Measurements from ENCODE around the gene MORN1.

MORN1 gene

DNA sequence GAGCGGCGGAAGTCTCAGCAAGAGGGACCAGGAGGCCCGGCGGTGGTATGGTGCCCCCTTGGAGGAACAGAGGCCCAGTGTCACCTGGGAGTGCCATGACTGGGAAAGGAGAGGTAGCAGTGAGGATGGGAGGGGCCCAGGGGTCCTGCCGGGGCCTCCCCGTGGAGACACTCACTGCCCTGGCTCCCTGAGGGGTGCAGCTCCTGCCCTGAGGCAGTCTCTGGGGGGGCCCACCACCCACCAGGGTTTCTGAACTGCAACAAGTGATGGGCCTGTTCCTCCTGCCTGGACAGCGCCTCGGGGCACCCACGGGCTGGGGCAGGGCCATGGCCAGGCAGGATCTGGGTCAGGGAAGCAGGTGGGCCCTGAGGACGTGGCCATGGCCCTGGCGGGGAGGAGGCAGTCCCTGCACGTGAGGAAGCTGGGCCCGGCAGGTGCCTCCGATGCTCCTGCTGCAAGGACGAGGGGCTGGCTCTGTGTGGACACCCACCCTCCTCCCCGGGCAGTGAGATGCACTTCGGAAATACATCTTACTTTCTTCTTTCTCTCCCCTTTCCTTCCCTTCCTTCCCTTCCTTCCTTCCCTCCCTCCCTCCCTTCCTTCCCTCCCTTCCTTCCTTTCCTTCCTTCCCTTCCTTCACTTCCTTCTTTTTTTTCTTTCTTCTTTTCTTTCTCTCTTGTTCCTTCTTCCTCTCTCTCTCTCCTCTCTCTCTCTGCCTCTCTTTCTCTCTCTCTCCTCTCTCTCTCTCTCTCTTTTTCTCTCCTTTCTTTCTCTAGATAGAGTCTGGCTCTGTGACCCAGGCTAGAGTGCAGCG is 66.6 kb downstream of the MORN1 start:
- peak overlapping the region; percentile 38 for H3K27ac Mint-ChIP-seq

GRCh38 chr1:2323451-2323974 is 67.8 kb downstream of the MORN1 start:
- no peak overlapping the region for H3K4me3 Mint-ChIP-seq
- no peak overlapping the region for H3K27ac Mint-ChIP-seq
- intact Hi-C loops (cut with micrococcal nuclease) = no loop called here
- no peaks in the 10 kb centered on the region for H3K36me3 Mint-ChIP-seq (ENCODE audit: low read depth)
- H3K4me1 Mint-ChIP-seq (ENCODE audit: low read depth) = no peaks in the 10 kb centered on the region
- H3K9me3 Mint-ChIP-seq = peaks cover 8% of the 10 kb centered on the region
- H3K27me3 Mint-ChIP-seq = peaks cover 52% of the 10 kb centered on the region

More for the DNA sequence above, 66.6 kb downstream of the MORN1 start:
- H3K9me3 Mint-ChIP-seq = peaks cover 8% of the 10 kb centered on the region
- no peak overlapping the region for H3K4me3 Mint-ChIP-seq
- no peaks in the 10 kb centered on the region for H3K36me3 Mint-ChIP-seq (ENCODE audit: low read depth)
- peaks cover 44% of the 10 kb centered on the region for H3K27me3 Mint-ChIP-seq
- no peaks in the 10 kb centered on the region for H3K4me1 Mint-ChIP-seq (ENCODE audit: low read depth)
- intact Hi-C loops (cut with micrococcal nuclease) = no loop called here

GRCh38 chr1:2322581-2323211 is 68.7 kb downstream of the MORN1 start:
- Mint-ChIP-seq H3K36me3 (ENCODE audit: low read depth) (no peaks in the 10 kb centered on the region), H3K9me3 (peaks cover 8% of the 10 kb centered on the region), H3K4me1 (ENCODE audit: low read depth) (no peaks in the 10 kb centered on the region), H3K27me3 (peaks cover 53% of the 10 kb centered on the region), H3K4me3 (no peak overlapping the region), H3K27ac (no peak overlapping the region)
- intact Hi-C loops (cut with micrococcal nuclease) = no loop called here

GRCh38 chr1:2322065-2322571 is 69.2 kb downstream of the MORN1 start:
- Mint-ChIP-seq H3K27me3 (peaks cover 50% of the 10 kb centered on the region), H3K9me3 (peaks cover 8% of the 10 kb centered on the region), H3K4me3 (no peak overlapping the region), H3K36me3 (ENCODE audit: low read depth) (no peaks in the 10 kb centered on the region), H3K4me1 (ENCODE audit: low read depth) (peaks cover 2% of the 10 kb centered on the region), H3K27ac (no peak overlapping the region)
- intact Hi-C loops (cut with micrococcal nuclease) = no loop called here

DNA sequence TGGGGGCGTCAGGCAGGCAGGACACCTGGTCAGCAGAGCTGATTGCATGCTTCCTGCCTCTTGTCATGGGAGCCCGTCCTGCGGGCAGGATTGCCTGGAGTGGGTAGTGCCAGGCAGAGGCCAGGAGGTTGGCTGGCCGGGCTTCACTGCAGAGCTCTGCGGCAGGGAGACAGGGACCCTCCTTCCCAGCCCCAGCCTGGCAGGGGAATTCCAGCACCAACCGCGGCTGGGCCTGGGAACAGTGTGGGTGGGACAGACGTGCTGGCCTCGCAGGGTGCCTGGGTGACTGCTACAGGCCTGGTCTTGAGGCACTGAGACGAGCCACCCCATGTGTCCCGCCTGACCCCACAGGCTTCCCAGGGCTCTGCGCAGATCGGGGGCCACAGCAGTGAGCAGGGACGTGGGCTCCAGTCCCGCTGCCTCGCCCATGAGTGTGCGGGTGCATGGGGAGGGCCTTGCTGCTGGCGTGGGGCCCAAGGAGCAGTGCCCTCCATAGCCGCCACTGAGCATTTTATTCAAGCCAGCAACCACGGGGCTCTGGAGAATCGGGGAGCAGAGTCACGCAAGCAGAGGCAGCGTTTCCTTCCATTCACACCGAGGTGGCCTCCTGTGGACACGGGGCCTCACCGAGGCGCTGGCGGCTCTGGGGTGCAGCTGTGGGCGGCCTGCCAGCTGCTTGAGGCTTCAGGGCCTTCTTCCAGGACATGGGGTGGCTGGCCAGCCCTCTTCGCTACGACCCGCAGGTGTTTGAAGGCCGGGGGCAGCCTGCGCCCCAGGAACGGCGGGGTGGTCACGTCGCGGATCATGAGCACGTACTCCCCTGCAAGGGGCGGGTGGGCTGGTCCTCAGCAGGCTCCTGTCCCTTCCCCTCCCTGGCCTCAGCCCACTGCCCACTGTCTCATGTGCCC is 70.3 kb downstream of the MORN1 start:
- no peak overlapping the region for H3K4me3 Mint-ChIP-seq
- H3K27me3 Mint-ChIP-seq = peaks cover 48% of the 10 kb centered on the region
- no peaks in the 10 kb centered on the region for H3K36me3 Mint-ChIP-seq (ENCODE audit: low read depth)
- H3K4me1 Mint-ChIP-seq (ENCODE audit: low read depth) = peaks cover 13% of the 10 kb centered on the region
- H3K27ac Mint-ChIP-seq = no peak overlapping the region
- intact Hi-C loops (cut with micrococcal nuclease) = no loop called here
- peaks cover 8% of the 10 kb centered on the region for H3K9me3 Mint-ChIP-seq

DNA sequence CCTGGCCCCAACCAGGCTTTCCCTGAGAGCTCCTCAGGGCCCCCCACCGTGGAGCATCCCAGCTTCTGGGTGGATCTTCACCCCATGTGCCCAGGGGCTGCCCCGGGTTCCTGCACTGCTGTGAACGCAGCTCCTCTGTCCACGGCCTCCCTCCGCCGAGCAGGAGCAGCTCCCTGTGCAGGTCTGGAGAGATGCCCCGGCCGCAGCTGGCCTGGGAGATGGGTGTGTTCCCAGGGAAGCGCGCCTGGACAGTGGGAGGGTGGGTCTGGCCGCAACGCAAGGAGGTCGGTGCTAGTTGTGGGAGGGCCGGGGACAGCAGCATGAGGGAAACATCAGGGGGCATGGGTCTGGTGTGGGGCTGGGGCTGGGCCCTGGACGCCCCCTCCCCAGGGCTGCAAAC is 71.3 kb downstream of the MORN1 start:
- peaks cover 21% of the 10 kb centered on the region for H3K4me1 Mint-ChIP-seq (ENCODE audit: low read depth)
- H3K27me3 Mint-ChIP-seq = peaks cover 47% of the 10 kb centered on the region
- no peaks in the 10 kb centered on the region for H3K36me3 Mint-ChIP-seq (ENCODE audit: low read depth)
- H3K4me3 Mint-ChIP-seq = no peak overlapping the region
- peaks cover 3% of the 10 kb centered on the region for H3K9me3 Mint-ChIP-seq
- peak overlapping the region; percentile 24 for H3K27ac Mint-ChIP-seq
- intact Hi-C loops (cut with micrococcal nuclease) = no loop called here

- Mint-ChIP-seq H3K36me3 (ENCODE audit: low read depth) (no peaks in the 10 kb centered on the region), H3K4me3 (no peak overlapping the region), H3K27me3 (peaks cover 47% of the 10 kb centered on the region), H3K9me3 (no peaks in the 10 kb centered on the region), H3K27ac (no peak overlapping the region), H3K4me1 (ENCODE audit: low read depth) (peaks cover 21% of the 10 kb centered on the region)
- intact Hi-C loops (cut with micrococcal nuclease) = no loop called here
These were observed 72.1 kb downstream of the MORN1 start for GRCh38 chr1:2319291-2319690.

- no peaks in the 10 kb centered on the region for H3K9me3 Mint-ChIP-seq
- no peaks in the 10 kb centered on the region for H3K36me3 Mint-ChIP-seq (ENCODE audit: low read depth)
- no peak overlapping the region for H3K27ac Mint-ChIP-seq
- no peak overlapping the region for H3K4me3 Mint-ChIP-seq
- intact Hi-C loops (cut with micrococcal nuclease) = no loop called here
- peaks cover 44% of the 10 kb centered on the region for H3K27me3 Mint-ChIP-seq
- peaks cover 27% of the 10 kb centered on the region for H3K4me1 Mint-ChIP-seq (ENCODE audit: low read depth)
These were observed 72.8 kb downstream of the MORN1 start for GRCh38 chr1:2318314-2319278.

GRCh38 chr1:2317230-2318065 is 73.9 kb downstream of the MORN1 start:
- Mint-ChIP-seq H3K9me3 (no peaks in the 10 kb centered on the region), H3K36me3 (ENCODE audit: low read depth) (no peaks in the 10 kb centered on the region), H3K27me3 (peaks cover 38% of the 10 kb centered on the region), H3K4me1 (ENCODE audit: low read depth) (peaks cover 38% of the 10 kb centered on the region), H3K27ac (peak overlapping the region; percentile 87), H3K4me3 (no peak overlapping the region)
- intact Hi-C loops (cut with micrococcal nuclease) = no loop called here

GRCh38 chr1:2316451-2316961 is 74.8 kb downstream of the MORN1 start:
- no peaks in the 10 kb centered on the region for H3K9me3 Mint-ChIP-seq
- H3K27ac Mint-ChIP-seq = peak overlapping the region; percentile 87

GRCh38 chr1:2315674-2316450 is 75.5 kb downstream of the MORN1 start:
- H3K9me3 Mint-ChIP-seq = no peaks in the 10 kb centered on the region
- peaks cover 5% of the 10 kb centered on the region for H3K36me3 Mint-ChIP-seq (ENCODE audit: low read depth)
- H3K27me3 Mint-ChIP-seq = peaks cover 22% of the 10 kb centered on the region
- intact Hi-C loops (cut with micrococcal nuclease) = loop anchor here (2.0 kb wide), 2 partner anchors 15 to 59 kb away; no protein-coding TSS in a partner anchor
- H3K4me1 Mint-ChIP-seq (ENCODE audit: low read depth) = peaks cover 54% of the 10 kb centered on the region
- peak overlapping the region; percentile 64 for H3K4me3 Mint-ChIP-seq
- peak overlapping the region; percentile 87 for H3K27ac Mint-ChIP-seq

More at GRCh38 chr1:2316451-2316961, 74.8 kb downstream of the MORN1 start:
- peaks cover 48% of the 10 kb centered on the region for H3K4me1 Mint-ChIP-seq (ENCODE audit: low read depth)
- no peak overlapping the region for H3K4me3 Mint-ChIP-seq
- H3K27me3 Mint-ChIP-seq = peaks cover 29% of the 10 kb centered on the region
- no peaks in the 10 kb centered on the region for H3K36me3 Mint-ChIP-seq (ENCODE audit: low read depth)
- intact Hi-C loops (cut with micrococcal nuclease) = no loop called here
